Measurements from ENCODE around the gene POC1A.

Gene POC1A

GRCh38 chr3:52154135-52155094 lies at the start of gene POC1A:
POC1A (minus strand) TSS chr3:52154423; CDS start chr3:52154372, 51 bp downstream.
- H3K27me3 ChIP-seq (ENCODE audit: low read depth, low read length): no peaks in the 10 kb centered on the region

GRCh38 chr3:52203701-52204100 lies 49.5 kb upstream of the POC1A start:
- H3K4me2 ChIP-seq (ENCODE audit: low read length): no peak overlapping the region
- H3K27ac ChIP-seq (ENCODE audit: low read length): no peak overlapping the region
- no peaks in the 10 kb centered on the region for H4K20me1 ChIP-seq (ENCODE audit: insufficient read depth, low read length)
- H3K27me3 ChIP-seq (ENCODE audit: low read depth, low read length): no peaks in the 10 kb centered on the region
- H3K79me2 ChIP-seq (ENCODE audit: low read length): peaks cover 8% of the 10 kb centered on the region
- H3K4me3 ChIP-seq (ENCODE audit: low read length): no peak overlapping the region
- TF ChIP-seq EZH2phosphoT487 (IDR thresholded peaks at IDR 0.05; ENCODE audit: low read depth): no peak
- no peak for TF ChIP-seq CTCF (IDR thresholded peaks at IDR 0.05; ENCODE audit: low read depth, low read length)
- peaks cover 8% of the 10 kb centered on the region for H3K4me1 ChIP-seq (ENCODE audit: low read length)
- H3K9me3 ChIP-seq (ENCODE audit: insufficient read depth, low read length): no peaks in the 10 kb centered on the region
- H3K36me3 ChIP-seq (replicated peaks; ENCODE audit: low read depth, low read length): peaks cover 80% of the 10 kb centered on the region
- no peak overlapping the region for H3K9ac ChIP-seq (ENCODE audit: low read length)
- no peak overlapping the region for H2AFZ ChIP-seq (ENCODE audit: low read depth, low read length)

More at GRCh38 chr3:52154135-52155094, at the start of gene POC1A:
- Histone ChIP-seq H3K36me3 (replicated peaks; ENCODE audit: low read depth, low read length) (peaks cover 4% of the 10 kb centered on the region), H4K20me1 (ENCODE audit: insufficient read depth, low read length) (no peaks in the 10 kb centered on the region), H3K4me3 (ENCODE audit: low read length) (peak within 1 kb of the TSS; percentile 89), H3K9ac (ENCODE audit: low read length) (peak within 1 kb of the TSS; percentile 86), H3K9me3 (ENCODE audit: insufficient read depth, low read length) (no peaks in the 10 kb centered on the region), H3K27ac (ENCODE audit: low read length) (peak within 1 kb of the TSS; percentile 58), H3K4me2 (ENCODE audit: low read length) (peak within 1 kb of the TSS; percentile 82), H3K79me2 (ENCODE audit: low read length) (peaks cover 20% of the 10 kb centered on the region), H2AFZ (ENCODE audit: low read depth, low read length) (peak within 1 kb of the TSS; percentile 85), H3K4me1 (ENCODE audit: low read length) (peaks cover 10% of the 10 kb centered on the region)
- no peak for TF ChIP-seq EZH2phosphoT487 (IDR thresholded peaks at IDR 0.05; ENCODE audit: low read depth)
- no peak for TF ChIP-seq CTCF (IDR thresholded peaks at IDR 0.05; ENCODE audit: low read depth, low read length)

- H3K4me3 ChIP-seq (ENCODE audit: low read length): no peak overlapping the region
- peaks cover 13% of the 10 kb centered on the region for H3K4me1 ChIP-seq (ENCODE audit: low read length)
- peaks cover 68% of the 10 kb centered on the region for H3K36me3 ChIP-seq (replicated peaks; ENCODE audit: low read depth, low read length)
- H4K20me1 ChIP-seq (ENCODE audit: insufficient read depth, low read length): no peaks in the 10 kb centered on the region
- no peaks in the 10 kb centered on the region for H3K9me3 ChIP-seq (ENCODE audit: insufficient read depth, low read length)
- H3K9ac ChIP-seq (ENCODE audit: low read length): no peak overlapping the region
- no peak for TF ChIP-seq CTCF (IDR thresholded peaks at IDR 0.05; ENCODE audit: low read depth, low read length)
- no peak for TF ChIP-seq EZH2phosphoT487 (IDR thresholded peaks at IDR 0.05; ENCODE audit: low read depth)
- no peaks in the 10 kb centered on the region for H3K27me3 ChIP-seq (ENCODE audit: low read depth, low read length)
- no peak overlapping the region for H2AFZ ChIP-seq (ENCODE audit: low read depth, low read length)
- H3K4me2 ChIP-seq (ENCODE audit: low read length): no peak overlapping the region
- no peak overlapping the region for H3K27ac ChIP-seq (ENCODE audit: low read length)
- peaks cover 16% of the 10 kb centered on the region for H3K79me2 ChIP-seq (ENCODE audit: low read length)
Measured at GRCh38 chr3:52202384-52203077, 48.3 kb upstream of the POC1A start.
